Measurements from ENCODE around the gene PHACTR1. TPM values are rescaled to one million over a fixed set of nuclear protein-coding genes. Genes with fewer than 3 reads are reported as not detected.

Gene PHACTR1
- total and polyA plus RNA-seq, 2 donors (not counting 1 experiment from before 2014, with no cell fraction given) = 0.60 to 1.2 TPM

DNA sequence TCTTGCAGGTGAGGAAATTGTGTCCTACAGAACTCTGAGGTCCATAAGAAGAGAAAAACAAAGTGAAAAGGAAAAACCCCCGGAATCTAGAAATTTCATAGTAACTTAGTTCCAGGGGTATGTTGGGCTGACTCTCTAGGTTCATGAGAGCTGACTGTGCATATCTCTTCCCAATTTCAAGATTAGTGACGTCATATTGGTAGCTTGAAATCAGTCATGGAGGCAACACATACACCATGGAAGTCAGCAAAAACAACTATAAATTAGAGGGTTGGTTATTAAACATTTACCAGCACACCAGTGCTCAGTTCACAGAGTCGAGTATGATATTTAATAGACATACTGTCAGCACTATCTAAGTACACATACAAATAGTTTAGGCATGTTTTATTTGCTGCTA lies 49.8 kb downstream of the PHACTR1 start:
- Histone ChIP-seq H3K4me1 (ENCODE audit: control insufficient read depth, extremely low read depth, insufficient read depth, low read length) (no peaks in the 10 kb centered on the region), H3K9ac (ENCODE audit: insufficient read depth, low read length) (no peak overlapping the region), H3K9me3 (ENCODE audit: control insufficient read depth, insufficient read depth, low read depth, low read length) (no peaks in the 10 kb centered on the region), H3K27ac (ENCODE audit: insufficient read depth, low read length) (no peak overlapping the region), H3K79me2 (ENCODE audit: control insufficient read depth, insufficient read depth, low read length) (no peaks in the 10 kb centered on the region), H3K36me3 (ENCODE audit: control insufficient read depth, insufficient read depth, low read length) (no peaks in the 10 kb centered on the region), H3K4me3 (replicated peaks in 1 of 4; ENCODE audit: control extremely low read depth in 1 of 4, insufficient read depth in 1 of 4, low read depth in 3 of 4, low read length in 4 of 4) (no peak overlapping the region), H3K27me3 (ENCODE audit: control insufficient read depth, insufficient read depth, low read length) (no peaks in the 10 kb centered on the region), H4K20me1 (ENCODE audit: control insufficient read depth, extremely low read depth, insufficient read depth, low read length) (no peaks in the 10 kb centered on the region), H2AFZ (ENCODE audit: low read length) (no peak overlapping the region), H3K4me2 (ENCODE audit: extremely low read depth, insufficient read depth, low read length) (no peak overlapping the region)
- DNase-seq (ENCODE audit: low read depth in 2 of 2) = no peak
- TF ChIP-seq, protein P1, sequence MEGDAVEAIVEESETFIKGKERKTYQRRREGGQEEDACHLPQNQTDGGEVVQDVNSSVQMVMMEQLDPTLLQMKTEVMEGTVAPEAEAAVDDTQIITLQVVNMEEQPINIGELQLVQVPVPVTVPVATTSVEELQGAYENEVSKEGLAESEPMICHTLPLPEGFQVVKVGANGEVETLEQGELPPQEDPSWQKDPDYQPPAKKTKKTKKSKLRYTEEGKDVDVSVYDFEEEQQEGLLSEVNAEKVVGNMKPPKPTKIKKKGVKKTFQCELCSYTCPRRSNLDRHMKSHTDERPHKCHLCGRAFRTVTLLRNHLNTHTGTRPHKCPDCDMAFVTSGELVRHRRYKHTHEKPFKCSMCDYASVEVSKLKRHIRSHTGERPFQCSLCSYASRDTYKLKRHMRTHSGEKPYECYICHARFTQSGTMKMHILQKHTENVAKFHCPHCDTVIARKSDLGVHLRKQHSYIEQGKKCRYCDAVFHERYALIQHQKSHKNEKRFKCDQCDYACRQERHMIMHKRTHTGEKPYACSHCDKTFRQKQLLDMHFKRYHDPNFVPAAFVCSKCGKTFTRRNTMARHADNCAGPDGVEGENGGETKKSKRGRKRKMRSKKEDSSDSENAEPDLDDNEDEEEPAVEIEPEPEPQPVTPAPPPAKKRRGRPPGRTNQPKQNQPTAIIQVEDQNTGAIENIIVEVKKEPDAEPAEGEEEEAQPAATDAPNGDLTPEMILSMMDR (conservative IDR thresholded peaks at IDR 0.05 in 1 of 2, IDR thresholded peaks at IDR 0.05 in 1 of 2; ENCODE audit: low read depth in 1 of 2, low read length in 2 of 2) = no peak
- TF ChIP-seq EZH2 (IDR thresholded peaks at IDR 0.05; ENCODE audit: low read length, missing control alignments) = no peak

- DNase-seq (ENCODE audit: low read depth in 2 of 2) = peak in 1 of 2 donors; percentile 12
- Histone ChIP-seq H3K36me3 (ENCODE audit: control insufficient read depth, insufficient read depth, low read length) (no peaks in the 10 kb centered on the region), H3K27me3 (ENCODE audit: control insufficient read depth, insufficient read depth, low read length) (no peaks in the 10 kb centered on the region), H3K9me3 (ENCODE audit: control insufficient read depth, insufficient read depth, low read depth, low read length) (no peaks in the 10 kb centered on the region), H3K79me2 (ENCODE audit: control insufficient read depth, insufficient read depth, low read length) (no peaks in the 10 kb centered on the region), H2AFZ (ENCODE audit: low read length) (no peak overlapping the region), H3K9ac (ENCODE audit: insufficient read depth, low read length) (no peak overlapping the region), H3K4me3 (replicated peaks in 1 of 4; ENCODE audit: control extremely low read depth in 1 of 4, insufficient read depth in 1 of 4, low read depth in 3 of 4, low read length in 4 of 4) (no peak overlapping the region), H4K20me1 (ENCODE audit: control insufficient read depth, extremely low read depth, insufficient read depth, low read length) (no peaks in the 10 kb centered on the region), H3K4me2 (ENCODE audit: extremely low read depth, insufficient read depth, low read length) (no peak overlapping the region), H3K4me1 (ENCODE audit: control insufficient read depth, extremely low read depth, insufficient read depth, low read length) (no peaks in the 10 kb centered on the region), H3K27ac (ENCODE audit: insufficient read depth, low read length) (no peak overlapping the region)
- TF ChIP-seq, protein P1 (conservative IDR thresholded peaks at IDR 0.05 in 1 of 2, IDR thresholded peaks at IDR 0.05 in 1 of 2; ENCODE audit: low read depth in 1 of 2, low read length in 2 of 2) = no peak
- TF ChIP-seq EZH2 (IDR thresholded peaks at IDR 0.05; ENCODE audit: low read length, missing control alignments) = no peak
These were observed 50.4 kb downstream of the PHACTR1 start for GRCh38 chr6:12767016-12767415.

DNA sequence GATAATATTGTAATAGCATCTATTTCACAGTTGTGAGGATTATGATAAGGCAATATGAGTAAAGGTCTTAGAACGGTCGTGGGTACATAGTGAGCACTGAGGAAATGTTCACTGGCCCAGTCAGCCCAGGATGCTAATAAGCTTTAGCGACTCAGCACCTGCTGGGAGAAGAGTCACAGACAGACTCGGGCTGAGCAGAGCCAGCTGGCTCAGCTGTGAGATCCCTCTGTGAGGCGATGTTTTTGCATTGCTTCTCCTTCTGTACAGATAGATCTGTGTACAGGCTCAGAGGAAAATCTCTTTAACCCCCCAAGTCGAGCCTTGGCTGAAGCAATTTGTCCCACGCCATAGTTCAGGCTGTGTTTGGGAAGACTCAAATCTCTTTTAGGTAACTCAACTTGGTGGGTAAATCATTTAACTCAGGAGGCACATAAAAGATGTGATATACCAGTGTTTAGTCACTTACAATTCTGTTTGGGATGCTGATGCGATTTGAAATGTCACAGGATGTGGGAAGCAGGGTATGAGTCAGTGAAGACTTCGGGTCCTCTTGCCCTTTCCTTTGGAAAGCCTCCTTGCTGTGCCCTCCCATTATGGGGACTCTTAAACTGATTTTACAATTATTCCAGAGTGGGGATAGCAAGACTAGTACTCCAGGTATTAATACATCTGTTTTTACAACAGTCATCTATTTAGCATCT lies 53.1 kb downstream of the PHACTR1 start:
- Histone ChIP-seq H3K4me2 (ENCODE audit: extremely low read depth, insufficient read depth, low read length) (no peak overlapping the region), H3K79me2 (ENCODE audit: control insufficient read depth, insufficient read depth, low read length) (no peaks in the 10 kb centered on the region), H3K36me3 (ENCODE audit: control insufficient read depth, insufficient read depth, low read length) (no peaks in the 10 kb centered on the region), H3K27ac (ENCODE audit: insufficient read depth, low read length) (no peak overlapping the region), H3K27me3 (ENCODE audit: control insufficient read depth, insufficient read depth, low read length) (no peaks in the 10 kb centered on the region), H3K4me1 (ENCODE audit: control insufficient read depth, extremely low read depth, insufficient read depth, low read length) (no peaks in the 10 kb centered on the region), H3K4me3 (replicated peaks in 1 of 4; ENCODE audit: control extremely low read depth in 1 of 4, insufficient read depth in 1 of 4, low read depth in 3 of 4, low read length in 4 of 4) (no peak overlapping the region), H2AFZ (ENCODE audit: low read length) (no peak overlapping the region), H4K20me1 (ENCODE audit: control insufficient read depth, extremely low read depth, insufficient read depth, low read length) (no peaks in the 10 kb centered on the region), H3K9me3 (ENCODE audit: control insufficient read depth, insufficient read depth, low read depth, low read length) (no peaks in the 10 kb centered on the region), H3K9ac (ENCODE audit: insufficient read depth, low read length) (no peak overlapping the region)
- DNase-seq (ENCODE audit: low read depth in 2 of 2) = peak in 1 of 2 donors; percentile 50
- no peak for TF ChIP-seq EZH2 (IDR thresholded peaks at IDR 0.05; ENCODE audit: low read length, missing control alignments)
- TF ChIP-seq, protein P1 (conservative IDR thresholded peaks at IDR 0.05 in 1 of 2, IDR thresholded peaks at IDR 0.05 in 1 of 2; ENCODE audit: low read depth in 1 of 2, low read length in 2 of 2) = no peak

All from fibroblast of lung (primary cell).